ENCODE results near the gene SHANK2. TPM values are rescaled to one million over a fixed set of nuclear protein-coding genes. Genes with fewer than 3 reads are reported as not detected.

The SHANK2 gene
- total RNA-seq, 1 experiment from 2014 or later: 23.8 TPM

- H3K4me1 Mint-ChIP-seq: peaks cover 70 to 77% of the 10 kb centered on the region in 2 experiments
- H2BK5ac ChIP-seq (ENCODE audit: insufficient read length, low read length): no peak overlapping the region
- peak overlapping the region; percentile 12 for H3K18ac ChIP-seq (ENCODE audit: insufficient read length, low read depth, low read length)
- no peak overlapping the region for H2AFZ ChIP-seq (ENCODE audit: low read length)
- peak; percentile 69 for DNase-seq
- H3K4me1 ChIP-seq (ENCODE audit: insufficient read depth, low read length): peaks cover 14% of the 10 kb centered on the region
- no peak overlapping the region for H4K5ac ChIP-seq (ENCODE audit: insufficient read length, low read depth, low read length)
- peaks cover 3% of the 10 kb centered on the region for H3K79me1 ChIP-seq (ENCODE audit: insufficient read depth, low read depth, low read length, poor library complexity, severe bottlenecking)
- peak overlapping the region; percentile 14 for H3K9ac ChIP-seq (ENCODE audit: extremely low read depth, insufficient read length, low read length)
- no peak overlapping the region for H3K27ac Mint-ChIP-seq
- H2BK20ac ChIP-seq (ENCODE audit: low read depth, low read length, poor library complexity, severe bottlenecking): no peak overlapping the region
- TF ChIP-seq, protein P1, sequence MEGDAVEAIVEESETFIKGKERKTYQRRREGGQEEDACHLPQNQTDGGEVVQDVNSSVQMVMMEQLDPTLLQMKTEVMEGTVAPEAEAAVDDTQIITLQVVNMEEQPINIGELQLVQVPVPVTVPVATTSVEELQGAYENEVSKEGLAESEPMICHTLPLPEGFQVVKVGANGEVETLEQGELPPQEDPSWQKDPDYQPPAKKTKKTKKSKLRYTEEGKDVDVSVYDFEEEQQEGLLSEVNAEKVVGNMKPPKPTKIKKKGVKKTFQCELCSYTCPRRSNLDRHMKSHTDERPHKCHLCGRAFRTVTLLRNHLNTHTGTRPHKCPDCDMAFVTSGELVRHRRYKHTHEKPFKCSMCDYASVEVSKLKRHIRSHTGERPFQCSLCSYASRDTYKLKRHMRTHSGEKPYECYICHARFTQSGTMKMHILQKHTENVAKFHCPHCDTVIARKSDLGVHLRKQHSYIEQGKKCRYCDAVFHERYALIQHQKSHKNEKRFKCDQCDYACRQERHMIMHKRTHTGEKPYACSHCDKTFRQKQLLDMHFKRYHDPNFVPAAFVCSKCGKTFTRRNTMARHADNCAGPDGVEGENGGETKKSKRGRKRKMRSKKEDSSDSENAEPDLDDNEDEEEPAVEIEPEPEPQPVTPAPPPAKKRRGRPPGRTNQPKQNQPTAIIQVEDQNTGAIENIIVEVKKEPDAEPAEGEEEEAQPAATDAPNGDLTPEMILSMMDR (conservative IDR thresholded peaks at IDR 0.05): peak; percentile 73
- peak overlapping the region; percentile 80 for H3K14ac ChIP-seq (ENCODE audit: insufficient read depth, low read length)
- H2AK5ac ChIP-seq (ENCODE audit: insufficient read length, low read length): no peak overlapping the region
- H3K36me3 Mint-ChIP-seq (ENCODE audit: insufficient read depth in 1 of 3, low read depth in 3 of 3): no peaks in the 10 kb centered on the region; a peak in 1 of 7 replicates
- no peaks in the 10 kb centered on the region for H4K20me1 ChIP-seq (ENCODE audit: control insufficient read depth, insufficient read depth, insufficient read length)
- H3K4ac ChIP-seq (ENCODE audit: low read depth, low read length): no peak overlapping the region
- no peaks in the 10 kb centered on the region for H3K27me3 ChIP-seq (ENCODE audit: insufficient read depth, low read length)
- H2BK15ac ChIP-seq (ENCODE audit: low read depth, low read length): no peak overlapping the region
- H2BK12ac ChIP-seq (ENCODE audit: insufficient read length, low read depth, low read length): no peak overlapping the region
- peak overlapping the region; percentile 64 for H3K4me2 ChIP-seq (ENCODE audit: insufficient read depth, insufficient read length, low read length)
- no peak overlapping the region for H4K8ac ChIP-seq (replicated peaks; ENCODE audit: insufficient read length, low read depth, low read length)
- no peak overlapping the region for H3K56ac ChIP-seq (ENCODE audit: insufficient read length, low read depth, low read length)
- WGBS (ENCODE audit: extremely low coverage, insufficient read length, low lambda C conversion rate): no CpG with 5 or more reads among the region's 59 CpGs
- H3T11ph ChIP-seq (ENCODE audit: low read length): no peak overlapping the region
- H3K4me3 Mint-ChIP-seq: peak overlapping the region; percentile 80 to 89
- no peaks in the 10 kb centered on the region for H3K9me3 Mint-ChIP-seq
- H3K27ac ChIP-seq (ENCODE audit: insufficient read length, low read depth, low read length): no peak overlapping the region
- peaks cover 13% of the 10 kb centered on the region for H3K23me2 ChIP-seq (ENCODE audit: insufficient read length, low read depth, low read length, poor library complexity, severe bottlenecking)
- no peaks in the 10 kb centered on the region for H3K9me3 ChIP-seq (ENCODE audit: control insufficient read depth, low read depth, low read length)
- H2BK120ac ChIP-seq (ENCODE audit: low read depth, low read length, poor library complexity, severe bottlenecking): no peak overlapping the region
- H3K79me2 ChIP-seq (ENCODE audit: insufficient read depth, low read length): peaks cover 12% of the 10 kb centered on the region; the same call in 1 of the 2 replicates
- no peak overlapping the region for H4K91ac ChIP-seq (ENCODE audit: insufficient read length, low read depth, low read length)
- H3K27me3 Mint-ChIP-seq (ENCODE audit: low read depth): peaks cover 22% of the 10 kb centered on the region
- no peak overlapping the region for H3K23ac ChIP-seq (ENCODE audit: insufficient read length, low read depth, low read length)
Observed at GRCh38 chr11:71251761-71252268, 562 bp downstream of the SHANK2 start.

Measured in H9 (cell line).